H1 (cell line): ENCODE measurements around the gene BUB1B. TPM values are rescaled to one million over a fixed set of nuclear protein-coding genes. Genes with fewer than 3 reads are reported as not detected.

Experiments
- CTCF ChIA-PET: fragments of 300-600 bp; sonication (Branson Sonifier 250); formaldehyde crosslinking; loops from one replicate; lab custom pipeline; 2021; ENCODE audit not compliant: partially characterized antibody; lab: Charles Lee
- POLR2A ChIA-PET: fragments of 300-600 bp; sonication (Branson Sonifier 250); formaldehyde crosslinking; loops from one replicate; lab custom pipeline; 2021; ENCODE audit warnings: inconsistent platforms; ENCODE audit not compliant: partially characterized antibody; lab: Charles Lee
- DNase-seq, 2 experiments: peaks; one replicate each; pipeline versions ENCODE4 v3.0.0 to v3.0.0-alpha.2; 2010 to 2022; ENCODE audit warnings: low spot score in 2 of 2, low read depth in 1 of 2, mixed read lengths in 1 of 2
- FAIRE-seq: peaks from 2 replicates; lab custom pipeline; 2011; peaks lifted over from hg19 to GRCh38; lab: Jason Lieb, UNC
- H2AFZ ChIP-seq: 2 replicates; pipeline ENCODE4 v1.8.1; 2012; ENCODE audit warnings: low read length, inconsistent platforms
- H2AK5ac ChIP-seq: 2 replicates; pipeline ENCODE4 v1.6.1; 2013; ENCODE audit warnings: low read depth, low read length
- H2BK120ac ChIP-seq: replicated peaks from 2 replicates; pipeline ENCODE3; 2013; ENCODE audit warnings: low read depth, low read length, inconsistent platforms
- H2BK12ac ChIP-seq: 2 replicates; pipeline ENCODE4 v1.6.1; 2013; ENCODE audit warnings: low read depth, low read length
- H2BK15ac ChIP-seq: 2 replicates; pipeline ENCODE4 v1.6.1; 2013; ENCODE audit warnings: low read length
- H2BK20ac ChIP-seq: 2 replicates; pipeline ENCODE4 v1.6.1; 2013; ENCODE audit warnings: low read length
- H2BK5ac ChIP-seq: 2 replicates; pipeline ENCODE4 v1.6.1; 2013; ENCODE audit warnings: low read depth, low read length
- H3K14ac ChIP-seq: 2 replicates; pipeline ENCODE4 v1.6.1; 2013; ENCODE audit warnings: inconsistent platforms; ENCODE audit not compliant: insufficient read length
- H3K18ac ChIP-seq: 2 replicates; pipeline ENCODE4 v1.6.1; 2013; ENCODE audit warnings: low read length; ENCODE audit errors: extremely low read depth
- H3K23ac ChIP-seq: 2 replicates; pipeline ENCODE4 v1.6.1; 2013; ENCODE audit warnings: inconsistent platforms; ENCODE audit not compliant: insufficient read length
- H3K23me2 ChIP-seq: 2 replicates; pipeline ENCODE4 v1.6.1; 2013; ENCODE audit warnings: low read depth, low read length
- H3K27ac ChIP-seq: 2 replicates; pipeline ENCODE4 v1.6.1; 2011; ENCODE audit warnings: low read depth, low read length, inconsistent platforms
- H3K27me3 ChIP-seq, 4 experiments: replicated peaks in 1 of 4; 1 replicate in 1 of 4; 2 replicates in 3 of 4; pipeline versions ENCODE4 v1.6.1 to v1.8.1; 2011 to 2013; ENCODE audit warnings: low read length in 3 of 4, mild to moderate bottlenecking in 3 of 4, inconsistent platforms in 2 of 4, mixed read lengths in 2 of 4, moderate library complexity in 1 of 4; ENCODE audit not compliant: control insufficient read depth in 3 of 4, insufficient read depth in 3 of 4; ENCODE audit errors: extremely low read depth in 1 of 4
- H3K36me3 ChIP-seq, 4 experiments: 2 replicates each; pipeline versions ENCODE4 v1.6.1 to v1.8.1; 2011 to 2013; ENCODE audit warnings: mild to moderate bottlenecking in 4 of 4, low read length in 3 of 4, moderate library complexity in 2 of 4, control low read depth in 1 of 4, inconsistent platforms in 1 of 4; ENCODE audit not compliant: insufficient read depth in 4 of 4, control insufficient read depth in 2 of 4
- H3K4ac ChIP-seq: replicated peaks from 2 replicates; pipeline ENCODE3; 2013; ENCODE audit warnings: low read length, low read depth, mixed read lengths, inconsistent platforms; ENCODE audit not compliant: insufficient read length
- H3K4me1 ChIP-seq, 4 experiments: replicated peaks in 1 of 4; 1 replicate in 1 of 4; 2 replicates in 3 of 4; pipeline versions ENCODE4 v1.6.1 to v1.8.1; 2011 to 2013; ENCODE audit warnings: low read length in 3 of 4, inconsistent platforms in 2 of 4, mixed read lengths in 1 of 4; ENCODE audit not compliant: insufficient read depth in 4 of 4, control insufficient read depth in 3 of 4
- H3K4me2 ChIP-seq, 2 experiments: 2 replicates each; pipeline versions ENCODE4 v1.6.1 to v1.8.1; 2011 to 2013; ENCODE audit warnings: low read depth in 2 of 2, low read length in 2 of 2, control low read depth in 1 of 2, inconsistent platforms in 1 of 2, mild to moderate bottlenecking in 1 of 2; ENCODE audit not compliant: insufficient read depth in 1 of 2
- H3K4me3 ChIP-seq, 4 experiments: fragments of 200-600, 300-600 bp in 1 of 4; sonication (generic), shearing (Covaris generic), sonication (Bioruptor Twin) in 1 of 4; 2 replicates each; pipeline versions ENCODE4 v1.5.1 to v1.8.1; 2011 to 2016; ENCODE audit warnings: low read length in 4 of 4, low read depth in 3 of 4, control low read depth in 2 of 4, inconsistent platforms in 2 of 4, mild to moderate bottlenecking in 2 of 4, mixed read lengths in 1 of 4, moderate library complexity in 1 of 4; ENCODE audit not compliant: insufficient read depth in 2 of 4; ENCODE audit errors: extremely low read depth in 1 of 4
- H3K56ac ChIP-seq: replicated peaks from 2 replicates; pipeline ENCODE3; 2013; ENCODE audit warnings: low read depth, mild to moderate bottlenecking, mixed read lengths, low read length, inconsistent platforms; ENCODE audit not compliant: insufficient read length
- H3K79me1 ChIP-seq: 2 replicates; pipeline ENCODE4 v1.6.1; 2013; ENCODE audit warnings: low read depth, low read length, control low read depth
- H3K79me2 ChIP-seq, 2 experiments: 2 replicates each; pipeline versions ENCODE4 v1.6.1 to v1.8.1; 2012 to 2013; ENCODE audit warnings: low read length in 2 of 2, mild to moderate bottlenecking in 2 of 2, inconsistent platforms in 1 of 2; ENCODE audit not compliant: insufficient read depth in 2 of 2, control insufficient read depth in 1 of 2
- H3K9ac ChIP-seq, 4 experiments: replicated peaks in 1 of 4; 1 replicate in 1 of 4; 2 replicates in 3 of 4; pipeline versions ENCODE4 v1.6.1 to v1.8.1; 2011 to 2013; ENCODE audit warnings: low read depth in 3 of 4, low read length in 3 of 4, control low read depth in 2 of 4, mild to moderate bottlenecking in 2 of 4, moderate library complexity in 2 of 4, inconsistent platforms in 1 of 4; ENCODE audit errors: extremely low read depth in 1 of 4
- H3K9me3 ChIP-seq, 2 experiments: 2 replicates each; pipeline versions ENCODE4 v1.6.1 to v1.8.1; 2012 to 2013; ENCODE audit warnings: mild to moderate bottlenecking in 2 of 2, moderate library complexity in 2 of 2, control low read depth in 1 of 2, inconsistent platforms in 1 of 2, low read depth in 1 of 2, low read length in 1 of 2, mixed read lengths in 1 of 2; ENCODE audit not compliant: insufficient read depth in 2 of 2
- H4K20me1 ChIP-seq, 2 experiments: replicated peaks in 1 of 2; 2 replicates each; pipeline versions ENCODE3 to v1.8.1; 2011 to 2013; ENCODE audit warnings: inconsistent platforms in 2 of 2, low read length in 2 of 2, mild to moderate bottlenecking in 1 of 2; ENCODE audit not compliant: insufficient read depth in 2 of 2, control insufficient read depth in 1 of 2
- H4K5ac ChIP-seq: 2 replicates; pipeline ENCODE4 v1.6.1; 2013; ENCODE audit warnings: low read length, low read depth, mixed read lengths, inconsistent platforms; ENCODE audit not compliant: insufficient read length
- H4K8ac ChIP-seq: 2 replicates; pipeline ENCODE4 v1.8.0; 2013; ENCODE audit warnings: mild to moderate bottlenecking, moderate library complexity, low read length, inconsistent platforms; ENCODE audit not compliant: insufficient read depth; ENCODE audit errors: extremely low read depth
- H4K91ac ChIP-seq: replicated peaks from 2 replicates; pipeline ENCODE3; 2013; ENCODE audit warnings: low read length, mixed read lengths, inconsistent platforms; ENCODE audit not compliant: insufficient read length
- ASH2L ChIP-seq: fragments of 200-600, 300-600 bp; sonication (generic); IDR thresholded peaks from one replicate; pipeline ENCODE4 v1.7.1; 2017; ENCODE audit warnings: low read length
- BACH1 ChIP-seq: IDR thresholded peaks from 2 replicates; pipeline ENCODE4 v1.6.1; 2012; ENCODE audit warnings: low read length, improper control_type of control experiment
- CBX5 ChIP-seq: fragments of 300-800, 300-1000 bp; sonication (generic); IDR thresholded peaks from 2 replicates; pipeline ENCODE4 v1.7.1; 2016; ENCODE audit warnings: antibody characterized with exemption, low read length, low read depth
- CHD1 ChIP-seq: IDR thresholded peaks from 2 replicates; pipeline ENCODE4 v1.6.1; 2012; ENCODE audit warnings: low read depth, low read length, improper control_type of control experiment
- CHD2 ChIP-seq: IDR thresholded peaks from 2 replicates; pipeline ENCODE4 v1.6.1; 2012; ENCODE audit warnings: low read length, improper control_type of control experiment
- HDAC2 ChIP-seq, 2 experiments: fragments of 300-600 bp in 1 of 2; sonication (generic) in 1 of 2; IDR thresholded peaks; 2 replicates each; pipeline ENCODE4 v1.6.1; 2011 to 2012; ENCODE audit warnings: low read depth in 2 of 2, low read length in 2 of 2, mild to moderate bottlenecking in 2 of 2, moderate library complexity in 2 of 2, borderline replicate concordance in 1 of 2, inconsistent platforms in 1 of 2
- KDM5A ChIP-seq: fragments of 200-600 bp; IDR thresholded peaks from 2 replicates; pipeline ENCODE4 v1.7.1; 2012; ENCODE audit warnings: mild to moderate bottlenecking, low read length, inconsistent platforms, mixed read lengths
- MAFK ChIP-seq: IDR thresholded peaks from 2 replicates; pipeline ENCODE4 v1.6.1; 2012; ENCODE audit warnings: low read depth, mild to moderate bottlenecking, improper control_type of control experiment, low read length
- RBBP5 ChIP-seq: IDR thresholded peaks from 2 replicates; pipeline ENCODE4 v1.7.1; 2012; ENCODE audit warnings: low read depth, mild to moderate bottlenecking, inconsistent platforms, low read length, moderate library complexity, borderline replicate concordance
- RXRA ChIP-seq: IDR thresholded peaks from 2 replicates; pipeline ENCODE4 v1.6.1; 2011; ENCODE audit warnings: low read depth, mild to moderate bottlenecking, low read length, moderate library complexity; ENCODE audit not compliant: insufficient read depth
- SIX5 ChIP-seq: IDR thresholded peaks from 2 replicates; pipeline ENCODE4 v1.6.1; 2011; ENCODE audit warnings: mild to moderate bottlenecking, low read depth, low read length
- TAF1 ChIP-seq: IDR thresholded peaks from 2 replicates; pipeline ENCODE4 v1.6.1; 2011; ENCODE audit warnings: mild to moderate bottlenecking, low read depth, low read length
- WGBS, 2 experiments: shearing (Covaris generic) in 1 of 2; methylation state at CpG; one replicate each; pipeline versions ENCODE4 v1.1.6 to v1.1.7; 2013 to 2015; ENCODE audit warnings: low lambda C conversion rate in 2 of 2, mixed read lengths in 2 of 2, inconsistent platforms in 1 of 2, low coverage in 1 of 2, missing lambda C conversion rate in 1 of 2; ENCODE audit not compliant: insufficient replicate concordance in 2 of 2, insufficient coverage in 1 of 2, insufficient read length in 1 of 2; ENCODE audit errors: extremely low coverage in 1 of 2, missing lambda C conversion rate in 1 of 2; 5-methylcytosine and 5-hydroxymethylcytosine counted together
- polyA plus RNA-seq, 7 experiments: library from polyadenylated mRNA; depleted of rRNA in 3 of 7; stranded (reverse) in 5 of 7; unstranded in 2 of 7; fragments of >200 nt in 5 of 7; fragments of 200-250 nt in 2 of 7; gene quantifications; 1 replicate in 5 of 7; 2 replicates in 1 of 7; 4 replicates in 1 of 7; pipeline versions ENCODE4 v1.2.1 to v1.2.3, GENCODE V29; 2011 to 2013; ENCODE audit warnings: missing spikeins in 2 of 7, mixed read lengths in 2 of 7
- total RNA-seq: library from RNA; stranded (reverse); fragmentation: NEBNext Ultra II Directional; extraction: Animal tissue kit (Norgen Biotek cat#: 25700); gene quantifications from 2 replicates; pipeline ENCODE4 v1.2.1, GENCODE V29; 2021

The BUB1B gene
- total and polyA plus RNA-seq, 2 of the 8 experiments (the other 6 are each of a cell fraction or from before 2014, with no cell fraction given) = 48.9 to 144 TPM

GRCh38 chr15:40155270-40155910, 5.5 kb upstream of the BUB1B start:
- Histone ChIP-seq H3K27ac (peak overlapping the region; percentile 28; the same call in 1 of the 2 replicates), H4K91ac (peak overlapping the region; percentile 12), H3K9me3 (no peaks in the 10 kb centered on the region), H2BK5ac (peak overlapping the region; percentile 78; the same call in 1 of the 2 replicates), H2AFZ (no peak overlapping the region), H2BK12ac (peak overlapping the region; percentile 82; the same call in 1 of the 2 replicates), H3K23ac (no peak overlapping the region), H4K8ac (no peak overlapping the region), H3K79me2 (no peaks in the 10 kb centered on the region), H4K20me1 (no peaks in the 10 kb centered on the region), H2BK20ac (peak overlapping the region; percentile 92; the same call in 1 of the 2 replicates), H3K36me3 (no peaks in the 10 kb centered on the region), H3K23me2 (no peaks in the 10 kb centered on the region), H4K5ac (peak overlapping the region; percentile 56), H3K27me3 (no peaks in the 10 kb centered on the region), H3K56ac (no peak overlapping the region), H2AK5ac (no peak overlapping the region), H3K4ac (peak overlapping the region; percentile 30), H3K4me2 (peak overlapping the region; percentile 51 to 77), H3K18ac (peak overlapping the region; percentile 51; the same call in 1 of the 2 replicates), H2BK15ac (no peak overlapping the region), H3K4me3 (peak overlapping the region in 3 of 4 experiments; percentile 16 to 40 (median 30); a peak in 4 of 8 replicates), H3K4me1 (peaks cover 9 to 20% (median 19%) of the 10 kb centered on the region in 4 experiments), H3K9ac (peak overlapping the region in 1 of 4 experiments; percentile 27; a peak in 1 of 7 replicates), H3K14ac (no peak overlapping the region), H2BK120ac (no peak overlapping the region), H3K79me1 (no peaks in the 10 kb centered on the region)
- WGBS, 2 experiments = 21% methylated on average over 3 of the region's 5 CpGs; no CpG with 5 or more reads in 1 of the 2 experiments
- DNase-seq = peak; percentile 73 to 79
- ChIA-PET POLR2A (interaction anchor here (1.2 to 11.5 kb wide), 12 partner anchors 10 to 108 kb away, joined by 3 to 143 read pairs (median 4); partner anchors contain the start of gene BMF), CTCF (interaction anchor here (0.6 to 16.9 kb wide), 9 partner anchors 32 to 272 kb away, joined by 3 to 249 read pairs (median 6); partner anchors contain the start of gene BMF)
- no peak for FAIRE-seq
- TF ChIP-seq RXRA (no peak), RBBP5 (peak; percentile 95; the same call in 1 of the 2 replicates), SIX5 (no peak), ASH2L (peak; percentile 99), HDAC2 (IDR thresholded peaks at IDR 0.05; ENCODE audit: borderline replicate concordance in 1 of 2, low read depth in 2 of 2, low read length in 2 of 2) (peak; percentile 81; a peak in 2 of 4 replicates), CHD1 (no peak), KDM5A (no peak), CBX5 (no peak), TAF1 (0 out of 2 replicates have a peak, but pooled peaks have one; percentile 13), BACH1 (peak; percentile 69; the same call in 1 of the 2 replicates), CHD2 (no peak), MAFK (no peak)
